GM12878 (cell line): Measurements from ENCODE around the gene CAPSL.

Source experiments
- ATF7 ChIP-seq: fragments of 450-650 bp; IDR thresholded peaks from 2 replicates; pipeline ENCODE4 v1.6.1; 2016; ENCODE audit warnings: low read depth, mild to moderate bottlenecking
- CBX5 ChIP-seq: sonication (generic); IDR thresholded peaks from 2 replicates; pipeline ENCODE4 v1.6.1; 2016; ENCODE audit warnings: low read depth, moderate library complexity, mild to moderate bottlenecking, inconsistent platforms
- CHD2 ChIP-seq: IDR thresholded peaks from 2 replicates; pipeline ENCODE4 v1.6.1; 2011; ENCODE audit warnings: low read depth, low read length, improper control_type of control experiment, borderline replicate concordance
- IKZF2 ChIP-seq, 2 experiments: fragments of 450-650 bp; IDR thresholded peaks; 2 replicates each; pipeline ENCODE4 v1.6.1; 2017; ENCODE audit warnings: mild to moderate bottlenecking in 2 of 2, moderate library complexity in 2 of 2
- POLR2A ChIP-seq: IDR thresholded peaks from 2 replicates; pipeline ENCODE4 v1.6.1; 2011; ENCODE audit warnings: low read depth, mild to moderate bottlenecking, low read length
- RAD21 ChIP-seq: IDR thresholded peaks from 2 replicates; pipeline ENCODE4 v1.6.1; 2011; ENCODE audit warnings: mild to moderate bottlenecking, low read depth, low read length, moderate library complexity; ENCODE audit not compliant: insufficient read depth
- TF ChIP-seq, protein P1 (sequence below), 3 experiments: IDR thresholded peaks in 2 of 3; conservative IDR thresholded peaks in 1 of 3; 2 replicates each; pipeline ENCODE4 v1.5.1; 2011; ENCODE audit warnings: low read depth in 3 of 3, low read length in 3 of 3, mild to moderate bottlenecking in 3 of 3, control low read depth in 2 of 3, moderate library complexity in 2 of 3, inconsistent platforms in 1 of 3, mixed read lengths in 1 of 3; ENCODE audit not compliant: control insufficient read depth in 2 of 3, insufficient read depth in 1 of 3; ENCODE audit errors: extremely low read depth in 1 of 3
- TF ChIP-seq, protein P2 (sequence below): IDR thresholded peaks from 2 replicates; pipeline ENCODE4 v1.6.1; 2012; ENCODE audit warnings: low read depth, low read length, improper control_type of control experiment
- TF ChIP-seq, protein P3 (sequence below): IDR thresholded peaks from 2 replicates; pipeline ENCODE4 v1.6.1; 2011; ENCODE audit warnings: mild to moderate bottlenecking, low read depth, low read length, moderate library complexity; ENCODE audit not compliant: insufficient replicate concordance

DNA sequence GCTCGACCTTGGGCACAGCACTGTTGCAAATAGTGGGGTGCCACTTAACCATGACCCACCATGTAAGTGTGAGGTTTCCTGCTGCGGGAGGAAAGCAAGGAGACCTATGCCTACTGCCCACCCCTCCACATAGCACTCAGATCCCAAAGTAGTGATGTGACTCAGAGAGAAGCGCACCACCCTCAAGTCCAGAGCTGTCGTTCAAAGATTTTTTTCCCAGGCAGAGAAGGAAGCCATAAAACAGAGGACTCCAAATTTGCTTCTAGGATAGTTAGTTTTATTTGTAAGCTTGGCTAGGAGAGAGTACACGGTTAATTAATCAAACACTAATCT is 33.4 kb upstream of the CAPSL start:
- TF ChIP-seq, protein P1, sequence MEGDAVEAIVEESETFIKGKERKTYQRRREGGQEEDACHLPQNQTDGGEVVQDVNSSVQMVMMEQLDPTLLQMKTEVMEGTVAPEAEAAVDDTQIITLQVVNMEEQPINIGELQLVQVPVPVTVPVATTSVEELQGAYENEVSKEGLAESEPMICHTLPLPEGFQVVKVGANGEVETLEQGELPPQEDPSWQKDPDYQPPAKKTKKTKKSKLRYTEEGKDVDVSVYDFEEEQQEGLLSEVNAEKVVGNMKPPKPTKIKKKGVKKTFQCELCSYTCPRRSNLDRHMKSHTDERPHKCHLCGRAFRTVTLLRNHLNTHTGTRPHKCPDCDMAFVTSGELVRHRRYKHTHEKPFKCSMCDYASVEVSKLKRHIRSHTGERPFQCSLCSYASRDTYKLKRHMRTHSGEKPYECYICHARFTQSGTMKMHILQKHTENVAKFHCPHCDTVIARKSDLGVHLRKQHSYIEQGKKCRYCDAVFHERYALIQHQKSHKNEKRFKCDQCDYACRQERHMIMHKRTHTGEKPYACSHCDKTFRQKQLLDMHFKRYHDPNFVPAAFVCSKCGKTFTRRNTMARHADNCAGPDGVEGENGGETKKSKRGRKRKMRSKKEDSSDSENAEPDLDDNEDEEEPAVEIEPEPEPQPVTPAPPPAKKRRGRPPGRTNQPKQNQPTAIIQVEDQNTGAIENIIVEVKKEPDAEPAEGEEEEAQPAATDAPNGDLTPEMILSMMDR (IDR thresholded peaks at IDR 0.05 in 2 of 3, conservative IDR thresholded peaks at IDR 0.05 in 1 of 3; ENCODE audit: control insufficient read depth in 2 of 3, extremely low read depth in 1 of 3, insufficient read depth in 1 of 3, low read depth in 3 of 3, low read length in 3 of 3): no peak
- TF ChIP-seq, protein P2, sequence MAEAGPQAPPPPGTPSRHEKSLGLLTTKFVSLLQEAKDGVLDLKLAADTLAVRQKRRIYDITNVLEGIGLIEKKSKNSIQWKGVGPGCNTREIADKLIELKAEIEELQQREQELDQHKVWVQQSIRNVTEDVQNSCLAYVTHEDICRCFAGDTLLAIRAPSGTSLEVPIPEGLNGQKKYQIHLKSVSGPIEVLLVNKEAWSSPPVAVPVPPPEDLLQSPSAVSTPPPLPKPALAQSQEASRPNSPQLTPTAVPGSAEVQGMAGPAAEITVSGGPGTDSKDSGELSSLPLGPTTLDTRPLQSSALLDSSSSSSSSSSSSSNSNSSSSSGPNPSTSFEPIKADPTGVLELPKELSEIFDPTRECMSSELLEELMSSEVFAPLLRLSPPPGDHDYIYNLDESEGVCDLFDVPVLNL: no peak
- no peak for TF ChIP-seq CHD2
- TF ChIP-seq ATF7: no peak
- TF ChIP-seq POLR2A: no peak
- TF ChIP-seq IKZF2 (IDR thresholded peaks at IDR 0.05): no peak
- TF ChIP-seq, protein P3, sequence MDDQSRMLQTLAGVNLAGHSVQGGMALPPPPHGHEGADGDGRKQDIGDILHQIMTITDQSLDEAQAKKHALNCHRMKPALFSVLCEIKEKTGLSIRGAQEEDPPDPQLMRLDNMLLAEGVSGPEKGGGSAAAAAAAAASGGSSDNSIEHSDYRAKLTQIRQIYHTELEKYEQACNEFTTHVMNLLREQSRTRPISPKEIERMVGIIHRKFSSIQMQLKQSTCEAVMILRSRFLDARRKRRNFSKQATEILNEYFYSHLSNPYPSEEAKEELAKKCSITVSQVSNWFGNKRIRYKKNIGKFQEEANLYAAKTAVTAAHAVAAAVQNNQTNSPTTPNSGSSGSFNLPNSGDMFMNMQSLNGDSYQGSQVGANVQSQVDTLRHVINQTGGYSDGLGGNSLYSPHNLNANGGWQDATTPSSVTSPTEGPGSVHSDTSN: no peak
- TF ChIP-seq RAD21: no peak
- no peak for TF ChIP-seq CBX5
